Gastrocnemius medialis (tissue), 4 donors: ENCODE data around the gene PBRM1. TPM values are rescaled to one million over a fixed set of nuclear protein-coding genes. Genes with fewer than 3 reads are reported as not detected.
A peak's percentile ranks its signal among the peaks of the same experiment; 100 is the strongest.

Source experiments
- ATAC-seq, 2 donors: fragments of 150-250 bp; one replicate each; pipeline ENCODE4 v1.9.1; 2016
- DNase-seq, 2 donors: peaks; one replicate each; pipeline ENCODE4 v3.0.0-alpha.2; 2019
- H3K27ac ChIP-seq, 4 donors: fragments of 200-600 bp; sonication (generic); 1 replicate in 1 of 4; 2 replicates in 3 of 4; pipeline ENCODE4 v1.5.1; 2016 to 2018; ENCODE audit warnings: mild to moderate bottlenecking in 2 of 4, moderate library complexity in 1 of 4
- H3K27me3 ChIP-seq, 3 donors: fragments of 200-600 bp; sonication (generic) in 2 of 3; 1 replicate in 1 of 3; 2 replicates in 2 of 3; pipeline versions ENCODE4 v1.5.1 to v1.6.0; 2016 to 2019; ENCODE audit warnings: mild to moderate bottlenecking in 1 of 3, moderate library complexity in 1 of 3
- H3K36me3 ChIP-seq, 2 donors: fragments of 200-600 bp; sonication (generic) in 1 of 2; one replicate each; pipeline ENCODE4 v1.5.1; 2017 to 2018
- H3K4me1 ChIP-seq, 2 donors: fragments of 200-600 bp; sonication (generic) in 1 of 2; one replicate each; pipeline ENCODE4 v1.5.1; 2016 to 2017; ENCODE audit warnings: mild to moderate bottlenecking in 2 of 2
- H3K4me3 ChIP-seq, 4 donors: fragments of 200-600 bp; sonication (generic) in 3 of 4; 1 replicate in 1 of 4; 2 replicates in 3 of 4; pipeline ENCODE4 v1.5.1; 2016 to 2019; ENCODE audit warnings: mild to moderate bottlenecking in 2 of 4
- H3K9me3 ChIP-seq, 3 donors: fragments of 200-600 bp; sonication (generic) in 2 of 3; 1 replicate in 1 of 3; 2 replicates in 2 of 3; pipeline ENCODE4 v1.5.1; 2016 to 2019
- POLR2A ChIP-seq, 2 donors: fragments of 450-650 bp; IDR thresholded peaks; one replicate each; pipeline ENCODE4 v1.6.1; 2017; ENCODE audit warnings: antibody characterized with exemption in 2 of 2, mild to moderate bottlenecking in 2 of 2, moderate library complexity in 2 of 2
- in situ Hi-C, 4 donors: fragments of 200-750 bp; cut with MboI; loops; one replicate each; pipeline versions ENCODE4 v1.15.0 to v1.8.0; 2017; ENCODE audit warnings: low sequenced_read_pairs in 4 of 4
- intact Hi-C: fragments of 100-400 bp; cut with DNase I; formaldehyde crosslinking; loops from one replicate; pipeline ENCODE4 v1.15.1; 2023; ENCODE audit warnings: low total_unique reads
- total RNA-seq, 4 donors: library from RNA; depleted of rRNA; stranded (reverse); fragments of >200 nt; gene quantifications; one replicate each; pipeline versions ENCODE4 v1.1.0 to v1.2.3, GENCODE V29; 2016
- TF ChIP-seq, protein P1 (sequence below), 5 experiments: fragments of 450-650 bp in 3 of 5; fragments of 200-600 bp in 2 of 5; sonication (generic) in 2 of 5; IDR thresholded peaks in 4 of 5; conservative IDR thresholded peaks in 1 of 5; 1 replicate in 4 of 5; 2 replicates in 1 of 5; pipeline ENCODE4 v1.5.1; 2016 to 2019; ENCODE audit warnings: antibody characterized with exemption in 5 of 5, mild to moderate bottlenecking in 3 of 5, moderate library complexity in 3 of 5

Gene PBRM1
- total RNA-seq, 4 donors from 2014 or later = 22.9 to 45.2 (median 27.5) TPM

DNA sequence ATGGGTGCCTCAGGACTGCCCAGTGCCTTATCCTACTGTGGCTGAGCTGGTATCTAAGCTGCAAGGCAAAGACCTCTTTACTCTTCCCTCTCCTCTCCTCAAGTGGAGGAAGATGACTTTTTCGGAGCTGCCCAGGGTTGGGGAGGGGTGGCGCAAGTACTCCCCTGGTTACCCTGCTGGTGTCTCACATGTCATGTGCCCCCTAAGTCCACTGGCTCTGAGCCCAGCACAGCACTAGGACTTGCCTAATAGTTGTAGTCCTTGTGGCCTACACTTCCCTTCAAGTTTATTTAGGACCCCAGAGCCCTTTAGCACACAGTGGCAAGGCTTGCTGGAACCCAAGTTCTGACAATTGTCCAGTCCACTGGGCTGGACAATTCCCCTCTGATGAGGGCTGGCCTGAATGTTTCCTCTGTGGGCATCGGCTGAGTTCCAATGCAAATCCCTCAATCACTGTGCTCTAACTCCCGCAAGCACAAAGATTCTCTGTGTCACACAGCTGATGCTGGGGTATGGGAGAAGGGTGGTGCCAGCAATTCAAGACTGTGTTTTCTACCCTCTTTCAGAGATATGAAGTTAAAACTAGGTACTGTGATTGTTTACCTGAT lies 89.0 kb downstream of the PBRM1 start:
- H3K36me3 ChIP-seq = peaks cover 0 to 40% of the 10 kb centered on the region in 2 donors

DNA sequence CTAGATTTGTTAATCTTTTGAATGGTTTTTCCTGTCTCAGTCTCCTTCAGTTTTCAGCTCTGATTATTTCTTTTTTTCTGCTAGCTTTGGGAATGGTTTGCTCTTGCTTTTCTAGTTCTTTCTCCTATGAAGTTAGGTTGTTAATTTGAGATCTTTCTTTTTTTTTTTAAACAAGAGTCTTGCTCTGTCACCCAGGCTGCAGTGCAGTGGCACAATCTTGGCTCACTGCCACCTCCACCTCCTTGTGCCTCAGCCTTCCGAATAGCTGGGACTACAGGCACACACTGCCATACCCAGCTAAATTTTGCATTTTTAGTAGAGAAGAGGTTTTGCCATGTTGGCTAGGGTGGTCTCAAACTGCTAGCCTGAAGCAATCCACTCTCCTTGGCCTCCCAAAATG lies 92.6 kb downstream of the PBRM1 start:
- H3K9me3 ChIP-seq = no peaks in the 10 kb centered on the region
- intact Hi-C loops = no loop called here
- DNase-seq (no peak), ATAC-seq (no peak)
- H3K36me3 ChIP-seq = peaks cover 0 to 35% of the 10 kb centered on the region in 2 donors
- H3K27ac ChIP-seq = no peak overlapping the region
- no peak overlapping the region for H3K4me3 ChIP-seq
- in situ Hi-C loops = no loop called here
- no peaks in the 10 kb centered on the region for H3K27me3 ChIP-seq
- no peak for TF ChIP-seq POLR2A (IDR thresholded peaks at IDR 0.05)
- TF ChIP-seq, protein P1, sequence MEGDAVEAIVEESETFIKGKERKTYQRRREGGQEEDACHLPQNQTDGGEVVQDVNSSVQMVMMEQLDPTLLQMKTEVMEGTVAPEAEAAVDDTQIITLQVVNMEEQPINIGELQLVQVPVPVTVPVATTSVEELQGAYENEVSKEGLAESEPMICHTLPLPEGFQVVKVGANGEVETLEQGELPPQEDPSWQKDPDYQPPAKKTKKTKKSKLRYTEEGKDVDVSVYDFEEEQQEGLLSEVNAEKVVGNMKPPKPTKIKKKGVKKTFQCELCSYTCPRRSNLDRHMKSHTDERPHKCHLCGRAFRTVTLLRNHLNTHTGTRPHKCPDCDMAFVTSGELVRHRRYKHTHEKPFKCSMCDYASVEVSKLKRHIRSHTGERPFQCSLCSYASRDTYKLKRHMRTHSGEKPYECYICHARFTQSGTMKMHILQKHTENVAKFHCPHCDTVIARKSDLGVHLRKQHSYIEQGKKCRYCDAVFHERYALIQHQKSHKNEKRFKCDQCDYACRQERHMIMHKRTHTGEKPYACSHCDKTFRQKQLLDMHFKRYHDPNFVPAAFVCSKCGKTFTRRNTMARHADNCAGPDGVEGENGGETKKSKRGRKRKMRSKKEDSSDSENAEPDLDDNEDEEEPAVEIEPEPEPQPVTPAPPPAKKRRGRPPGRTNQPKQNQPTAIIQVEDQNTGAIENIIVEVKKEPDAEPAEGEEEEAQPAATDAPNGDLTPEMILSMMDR (IDR thresholded peaks at IDR 0.05 in 4 of 5, conservative IDR thresholded peaks at IDR 0.05 in 1 of 5) = no peak
- no peaks in the 10 kb centered on the region for H3K4me1 ChIP-seq

More for the DNA sequence above, 89.0 kb downstream of the PBRM1 start:
- DNase-seq (no peak), ATAC-seq (no peak)
- intact Hi-C loops = no loop called here
- Histone ChIP-seq H3K4me1 (no peaks in the 10 kb centered on the region), H3K9me3 (peaks cover 0 to 3% (median 0%) of the 10 kb centered on the region in 3 donors), H3K27ac (no peak overlapping the region), H3K27me3 (no peaks in the 10 kb centered on the region), H3K4me3 (no peak overlapping the region)
- in situ Hi-C loops = no loop called here
- TF ChIP-seq POLR2A (IDR thresholded peaks at IDR 0.05) = no peak
- TF ChIP-seq, protein P1 (IDR thresholded peaks at IDR 0.05 in 4 of 5, conservative IDR thresholded peaks at IDR 0.05 in 1 of 5) = no peak

DNA sequence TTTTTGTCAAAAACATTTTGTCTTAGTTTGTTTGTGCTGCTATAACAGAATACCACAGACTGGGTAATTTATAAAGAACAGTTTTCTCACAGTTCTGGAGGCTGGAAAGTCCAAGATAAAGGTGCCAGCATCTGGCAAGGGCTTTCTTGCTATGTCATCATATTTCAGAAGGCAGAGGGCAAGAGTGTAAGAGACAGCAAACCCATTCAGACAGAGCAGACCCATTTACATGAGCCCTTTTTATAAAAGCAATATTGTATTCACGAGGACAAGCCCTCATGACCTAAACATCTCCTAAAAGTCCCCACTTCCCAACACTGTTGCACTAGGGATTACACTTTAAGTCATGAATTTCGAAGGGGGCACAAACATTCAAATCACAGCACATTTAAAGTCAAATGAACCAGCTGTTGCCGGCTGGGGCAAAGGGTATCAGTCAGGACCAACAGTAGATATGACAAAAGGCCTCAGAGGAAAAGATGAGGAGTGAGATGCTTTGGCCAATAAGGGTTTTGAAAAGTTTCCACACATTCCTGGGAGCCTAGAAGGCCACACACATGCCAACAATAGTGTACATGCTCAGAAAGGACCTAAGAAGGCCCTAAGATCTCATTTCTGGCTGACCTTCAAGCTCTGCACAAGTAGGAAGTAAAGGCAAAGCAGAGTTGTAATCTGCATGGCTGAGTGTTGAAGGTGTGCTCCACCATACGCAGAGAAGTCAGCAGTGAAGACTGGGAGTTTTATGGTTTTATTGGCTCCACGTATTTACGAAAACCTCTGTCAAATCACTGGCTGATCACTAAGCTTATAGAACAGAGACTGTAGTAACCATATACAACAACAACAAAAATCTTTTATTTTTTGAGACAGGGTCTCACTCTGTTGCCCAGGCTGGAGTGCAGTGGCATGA lies 111.4 kb downstream of the PBRM1 start:
- intact Hi-C loops (no loop called here), in situ Hi-C loops (no loop called here)
- DNase-seq (no peak), ATAC-seq (no peak)
- no peak overlapping the region for H3K4me3 ChIP-seq
- no peaks in the 10 kb centered on the region for H3K27me3 ChIP-seq
- peak overlapping the region in 1 of 4 donors; percentile 39 for H3K27ac ChIP-seq
- H3K9me3 ChIP-seq = no peaks in the 10 kb centered on the region
- no peak for TF ChIP-seq POLR2A (IDR thresholded peaks at IDR 0.05)
- TF ChIP-seq, protein P1 (IDR thresholded peaks at IDR 0.05 in 4 of 5, conservative IDR thresholded peaks at IDR 0.05 in 1 of 5) = no peak
- H3K36me3 ChIP-seq = peaks cover 0 to 71% of the 10 kb centered on the region in 2 donors
- H3K4me1 ChIP-seq = peaks cover 0 to 4% of the 10 kb centered on the region in 2 donors

DNA sequence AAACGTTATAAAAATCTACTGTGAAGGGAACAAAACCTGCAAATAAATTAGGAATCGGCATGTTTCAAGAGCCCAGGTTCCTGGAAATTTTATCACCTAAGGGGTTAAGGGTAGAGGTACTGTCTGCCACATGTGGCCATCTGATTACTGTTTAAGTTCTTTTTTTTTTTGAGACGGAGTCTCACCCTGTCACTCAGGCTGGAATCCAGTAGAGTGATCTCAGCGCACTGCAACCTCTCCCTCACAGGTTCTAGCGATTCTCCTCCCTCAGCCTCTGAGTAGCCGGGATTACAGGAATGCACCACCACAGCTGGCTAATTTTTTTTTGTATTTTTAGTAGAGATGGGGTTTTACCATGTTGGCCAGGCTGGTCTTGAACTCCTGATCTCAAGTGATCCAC lies 113.5 kb downstream of the PBRM1 start:
- TF ChIP-seq, protein P1 (IDR thresholded peaks at IDR 0.05 in 4 of 5, conservative IDR thresholded peaks at IDR 0.05 in 1 of 5) = no peak
- TF ChIP-seq POLR2A (IDR thresholded peaks at IDR 0.05) = no peak
- Histone ChIP-seq H3K9me3 (no peaks in the 10 kb centered on the region), H3K36me3 (peaks cover 0 to 53% of the 10 kb centered on the region in 2 donors), H3K27me3 (no peaks in the 10 kb centered on the region), H3K4me1 (peaks cover 0 to 4% of the 10 kb centered on the region in 2 donors), H3K4me3 (no peak overlapping the region), H3K27ac (no peak overlapping the region)
- DNase-seq (no peak), ATAC-seq (no peak)
- in situ Hi-C loops (no loop called here), intact Hi-C loops (no loop called here)
